SH-SY5Y (cell line): ENCODE measurements around the gene ABHD17C.

ENCODE experiments used
- GATA2 ChIP-seq: IDR thresholded peaks from 2 replicates; pipeline ENCODE4 v1.6.1; 2011; ENCODE audit warnings: mild to moderate bottlenecking, low read depth, low read length
- GATA3 ChIP-seq: IDR thresholded peaks from 2 replicates; pipeline ENCODE4 v1.6.1; 2011; ENCODE audit warnings: low read depth, mild to moderate bottlenecking, low read length, moderate library complexity

- TF ChIP-seq GATA2 (no peak), GATA3 (no peak)
Measured at GRCh38 chr15:80722811-80723210, 27.7 kb downstream of the ABHD17C start.
